Right cardiac atrium (tissue), 5 donors: ENCODE measurements around the gene XPNPEP1. TPM values are rescaled to one million over a fixed set of nuclear protein-coding genes. Genes with fewer than 3 reads are reported as not detected.
A peak's percentile ranks its signal among the peaks of the same experiment; 100 is the strongest.
"Not testable (repeated sequence)": the region's sequence is repeated elsewhere in the genome, so short reads cannot be mapped to it uniquely, and the experiment has no call there.

Experiments
- ATAC-seq, 2 donors: fragments of 200-7000 bp; cut with Tn5 transposase; one replicate each; pipeline versions ENCODE4 v1.8.0 to v1.9.1; 2020; ENCODE audit warnings: moderate library complexity in 2 of 2, mild to moderate bottlenecking in 1 of 2
- DNase-seq, 3 donors: peaks; one replicate each; pipeline ENCODE4 v3.0.0-alpha.2; 2020
- H3K27ac ChIP-seq: one replicate; pipeline ENCODE4 v1.5.1; 2013; ENCODE audit warnings: mild to moderate bottlenecking, low read length, control low read depth, moderate library complexity
- H3K27me3 ChIP-seq: one replicate; pipeline ENCODE4 v1.6.1; 2013; ENCODE audit not compliant: control insufficient read depth, insufficient read depth
- H3K4me1 ChIP-seq: one replicate; pipeline ENCODE4 v1.6.1; 2013; ENCODE audit warnings: low read length; ENCODE audit not compliant: control insufficient read depth, insufficient read depth
- H3K4me3 ChIP-seq: one replicate; pipeline ENCODE4 v1.5.1; 2013; ENCODE audit warnings: low read length, control low read depth
- H3K9me3 ChIP-seq: one replicate; pipeline ENCODE4 v1.6.1; 2013; ENCODE audit warnings: low read length; ENCODE audit not compliant: control insufficient read depth
- WGBS: extraction: QIAGEN DNeasy Blood & Tissue Kit; methylation state at CpG from one replicate; pipeline ENCODE4 v1.1.7; 2013; 5-methylcytosine and 5-hydroxymethylcytosine counted together
- intact Hi-C, 4 donors: fragments of 100-400 bp; cut with DNase I; formaldehyde crosslinking; loops; one replicate each; pipeline versions ENCODE4 v1.11.0 to v1.14.0; 2022 to 2023
- polyA plus RNA-seq: library from polyadenylated mRNA; stranded (reverse); fragments of 200-250 nt; gene quantifications from one replicate; pipeline ENCODE4 v1.2.3, GENCODE V29; 2013
- total RNA-seq, 4 donors: library from RNA; stranded (reverse); fragmentation: NEBNext Ultra II Directional; extraction: Animal tissue kit (Norgen Biotek cat#: 25700); gene quantifications; one replicate each; pipeline ENCODE4 v1.2.1, GENCODE V29; 2021
- donor health status: healthy with polysubstance abuse.
- donor health status: DM: no; HTN: yes; CAD: no.
- donor health status: DM: no; HTN: no; CAD: no.
- donor health status: DM: no; HTN: yes; CAD: no; lungs with severe emphysema.
- donor health status: DM: yes; HTN: yes; CAD: no.

XPNPEP1 gene
- total and polyA plus RNA-seq, 5 donors, result 20.7 to 47.4 (median 38.4) TPM

- ATAC-seq, result peak in 1 of 2 donors; percentile 22
- Histone ChIP-seq H3K9me3 (no peaks in the 10 kb centered on the region), H3K4me1 (peaks cover 7% of the 10 kb centered on the region), H3K4me3 (peak overlapping the region; percentile 73), H3K27ac (peak overlapping the region; percentile 71), H3K27me3 (no peaks in the 10 kb centered on the region)
- DNase-seq, result peak in 1 of 3 donors; percentile 32
- intact Hi-C loops, result loop anchor here in 1 of 4 donors (10.0 kb wide), 1 partner anchor 82 kb away; the partner anchor contains the start of gene ADD3
- 12% methylated on average over 7 of the region's 7 CpGs for WGBS
Observed at GRCh38 chr10:109922358-109922975, 844 bp downstream of the XPNPEP1 start.

GRCh38 chr10:109920016-109920415 lies 3.3 kb downstream of the XPNPEP1 start:
- ATAC-seq (no peak), DNase-seq (no peak)
- WGBS, result 87% methylated on average over 3 of the region's 3 CpGs
- H3K4me3 ChIP-seq, result no peak overlapping the region
- H3K4me1 ChIP-seq, result peaks cover 7% of the 10 kb centered on the region
- no peaks in the 10 kb centered on the region for H3K9me3 ChIP-seq
- H3K27me3 ChIP-seq, result no peaks in the 10 kb centered on the region
- H3K27ac ChIP-seq, result no peak overlapping the region
- intact Hi-C loops, result loop anchor here in 1 of 4 donors (10.0 kb wide), 1 partner anchor 85 kb away; the partner anchor contains the start of gene ADD3

- Histone ChIP-seq H3K4me3 (no peak overlapping the region), H3K27me3 (no peaks in the 10 kb centered on the region), H3K4me1 (peaks cover 7% of the 10 kb centered on the region), H3K9me3 (no peaks in the 10 kb centered on the region), H3K27ac (no peak overlapping the region)
- no peak for ATAC-seq
- intact Hi-C loops, result no loop called here
- over 99% methylated on average over 2 of the region's 2 CpGs for WGBS
- DNase-seq, result no peak
Observed at GRCh38 chr10:109919220-109919619, 4.1 kb downstream of the XPNPEP1 start.

- ATAC-seq, intact Hi-C loops, H3K9me3 ChIP-seq, H3K27ac ChIP-seq, H3K27me3 ChIP-seq, H3K4me1 ChIP-seq, H3K4me3 ChIP-seq, DNase-seq: not testable (repeated sequence)
- 95% methylated on average over 6 of the region's 6 CpGs for WGBS
Observed at GRCh38 chr10:109918707-109919106, 4.6 kb downstream of the XPNPEP1 start.

- 76% methylated on average over 2 of the region's 2 CpGs for WGBS
- Histone ChIP-seq H3K4me1 (no peaks in the 10 kb centered on the region), H3K27ac (no peak overlapping the region), H3K9me3 (no peaks in the 10 kb centered on the region), H3K4me3 (no peak overlapping the region), H3K27me3 (no peaks in the 10 kb centered on the region)
- DNase-seq (no peak), ATAC-seq (no peak)
- intact Hi-C loops, result no loop called here
Observed at GRCh38 chr10:109915566-109915965, 7.7 kb downstream of the XPNPEP1 start.

GRCh38 chr10:109914966-109915365 lies 8.3 kb downstream of the XPNPEP1 start:
- intact Hi-C loops, result no loop called here
- WGBS, result 58% methylated on average over 3 of the region's 3 CpGs
- no peak overlapping the region for H3K27ac ChIP-seq
- no peak for DNase-seq
- peak in 1 of 2 donors; percentile 52 for ATAC-seq
- no peak overlapping the region for H3K4me3 ChIP-seq
- H3K4me1 ChIP-seq, result no peaks in the 10 kb centered on the region
- no peaks in the 10 kb centered on the region for H3K9me3 ChIP-seq
- no peaks in the 10 kb centered on the region for H3K27me3 ChIP-seq

- Histone ChIP-seq H3K4me1 (no peaks in the 10 kb centered on the region), H3K27ac (no peak overlapping the region), H3K4me3 (no peak overlapping the region), H3K9me3 (no peaks in the 10 kb centered on the region), H3K27me3 (no peaks in the 10 kb centered on the region)
- intact Hi-C loops, result no loop called here
- ATAC-seq, result no peak
- DNase-seq, result no peak
- WGBS, result 85% methylated on average over 4 of the region's 4 CpGs
Observed at GRCh38 chr10:109913306-109913892, 9.9 kb downstream of the XPNPEP1 start.

GRCh38 chr10:109912335-109913281 lies 10.7 kb downstream of the XPNPEP1 start:
- intact Hi-C loops, result no loop called here
- H3K9me3 ChIP-seq, result no peaks in the 10 kb centered on the region
- ATAC-seq (no peak), DNase-seq (no peak)
- no peaks in the 10 kb centered on the region for H3K27me3 ChIP-seq
- H3K4me1 ChIP-seq, result no peaks in the 10 kb centered on the region
- no peak overlapping the region for H3K27ac ChIP-seq
- WGBS, result 73% methylated on average over 2 of the region's 2 CpGs
- H3K4me3 ChIP-seq, result no peak overlapping the region

- ATAC-seq (no peak), DNase-seq (no peak)
- Histone ChIP-seq H3K27me3 (no peaks in the 10 kb centered on the region), H3K9me3 (no peaks in the 10 kb centered on the region), H3K4me1 (no peaks in the 10 kb centered on the region), H3K27ac (no peak overlapping the region), H3K4me3 (no peak overlapping the region)
- 69% methylated on average over 3 of the region's 3 CpGs for WGBS
- intact Hi-C loops, result no loop called here
Observed at GRCh38 chr10:109911903-109912302, 11.4 kb downstream of the XPNPEP1 start.

- Histone ChIP-seq H3K27me3 (no peaks in the 10 kb centered on the region), H3K27ac (no peak overlapping the region), H3K9me3 (no peaks in the 10 kb centered on the region), H3K4me3 (no peak overlapping the region), H3K4me1 (peaks cover 12% of the 10 kb centered on the region)
- WGBS, result 89% methylated on average over 1 of the region's 1 CpG
- ATAC-seq, result no peak
- no peak for DNase-seq
- intact Hi-C loops, result no loop called here
Observed at GRCh38 chr10:109906316-109906715, 17.0 kb downstream of the XPNPEP1 start.

GRCh38 chr10:109904397-109904796 lies 18.9 kb downstream of the XPNPEP1 start:
- H3K9me3 ChIP-seq, result no peaks in the 10 kb centered on the region
- 98% methylated on average over 2 of the region's 2 CpGs for WGBS
- H3K27ac ChIP-seq, result no peak overlapping the region
- H3K4me3 ChIP-seq, result no peak overlapping the region
- no peaks in the 10 kb centered on the region for H3K27me3 ChIP-seq
- peaks cover 22% of the 10 kb centered on the region for H3K4me1 ChIP-seq
- ATAC-seq (no peak), DNase-seq (no peak)
- intact Hi-C loops, result no loop called here
